CD14-positive monocyte (primary cell): ENCODE measurements around the gene SRPX. TPM values are rescaled to one million over a fixed set of nuclear protein-coding genes. Genes with fewer than 3 reads are reported as not detected.

Experiments
- DNase-seq, 3 donors: peaks; one replicate each; pipeline ENCODE4 v3.0.0-alpha.2; 2011 to 2022
- H2AFZ ChIP-seq: 2 replicates; pipeline ENCODE4 v1.6.0; 2012; ENCODE audit warnings: mild to moderate bottlenecking, low read depth, low read length, inconsistent platforms; ENCODE audit not compliant: insufficient read depth, poor library complexity, severe bottlenecking
- H3K27ac ChIP-seq, 2 donors: 1 replicate in 1 of 2; 2 replicates in 1 of 2; pipeline ENCODE4 v1.5.1; 2012 to 2013; ENCODE audit warnings: low read length in 2 of 2, control low read depth in 1 of 2, inconsistent platforms in 1 of 2, low read depth in 1 of 2, mild to moderate bottlenecking in 1 of 2
- H3K27me3 ChIP-seq, 2 donors: one replicate each; pipeline versions ENCODE4 v1.6.0 to v1.6.1; 2011 to 2013; ENCODE audit warnings: low read length in 2 of 2; ENCODE audit not compliant: control insufficient read depth in 2 of 2, insufficient read depth in 2 of 2
- H3K36me3 ChIP-seq, 2 donors: replicated peaks in 1 of 2; 1 replicate in 1 of 2; 2 replicates in 1 of 2; pipeline versions ENCODE4 v1.5.1 to v1.6.1; 2012 to 2013; ENCODE audit warnings: low read length in 2 of 2, control low read depth in 1 of 2, inconsistent platforms in 1 of 2, mild to moderate bottlenecking in 1 of 2; ENCODE audit not compliant: insufficient read depth in 2 of 2, control insufficient read depth in 1 of 2
- H3K4me1 ChIP-seq, 2 donors: 1 replicate in 1 of 2; 2 replicates in 1 of 2; pipeline versions ENCODE4 v1.5.1 to v1.6.1; 2012 to 2013; ENCODE audit warnings: low read length in 2 of 2, control low read depth in 1 of 2, inconsistent platforms in 1 of 2, mild to moderate bottlenecking in 1 of 2, moderate library complexity in 1 of 2; ENCODE audit not compliant: insufficient read depth in 2 of 2, control insufficient read depth in 1 of 2
- H3K4me2 ChIP-seq: replicated peaks from 2 replicates; pipeline ENCODE3; 2012; ENCODE audit warnings: low read length, moderate library complexity, mild to moderate bottlenecking; ENCODE audit not compliant: poor library complexity, severe bottlenecking; ENCODE audit errors: extremely low read depth
- H3K4me3 ChIP-seq, 3 experiments: fragments of 200-600 bp in 1 of 3; sonication (generic) in 1 of 3; replicated peaks in 1 of 3; 1 replicate in 2 of 3; 2 replicates in 1 of 3; pipeline ENCODE4 v1.5.1; 2011 to 2013; ENCODE audit warnings: low read length in 3 of 3, mild to moderate bottlenecking in 3 of 3, control low read depth in 2 of 3, low read depth in 2 of 3, inconsistent platforms in 1 of 3, moderate library complexity in 1 of 3
- H3K79me2 ChIP-seq: 2 replicates; pipeline ENCODE4 v1.6.0; 2012; ENCODE audit warnings: mild to moderate bottlenecking, control low read depth, inconsistent platforms, low read length, moderate library complexity; ENCODE audit not compliant: insufficient read depth
- H3K9ac ChIP-seq: 2 replicates; pipeline ENCODE4 v1.6.0; 2017; ENCODE audit warnings: low read length, mild to moderate bottlenecking; ENCODE audit not compliant: insufficient read depth, poor library complexity, severe bottlenecking
- H3K9me3 ChIP-seq, 2 donors: replicated peaks in 1 of 2; 1 replicate in 1 of 2; 2 replicates in 1 of 2; pipeline versions ENCODE4 v1.5.1 to v1.6.1; 2012 to 2013; ENCODE audit warnings: low read length in 2 of 2, control low read depth in 1 of 2; ENCODE audit not compliant: control insufficient read depth in 1 of 2, insufficient read depth in 1 of 2
- H4K20me1 ChIP-seq: 2 replicates; pipeline ENCODE4 v1.6.0; 2012; ENCODE audit warnings: mild to moderate bottlenecking, low read length, control low read depth, moderate library complexity; ENCODE audit not compliant: insufficient read depth
- H3K27ac Mint-ChIP-seq, 7 donors: one replicate each; pipeline ENCODE4 v1.8.0; 2020; ENCODE audit warnings: mild to moderate bottlenecking in 7 of 7, mixed read lengths in 7 of 7, moderate library complexity in 6 of 7, inconsistent platforms in 2 of 7
- H3K27me3 Mint-ChIP-seq, 3 donors: one replicate each; pipeline ENCODE4 v1.8.0; 2021 to 2022; ENCODE audit warnings: low read depth in 3 of 3, mild to moderate bottlenecking in 3 of 3, mixed read lengths in 3 of 3, moderate library complexity in 3 of 3, inconsistent platforms in 1 of 3
- H3K36me3 Mint-ChIP-seq, 2 donors: one replicate each; pipeline ENCODE4 v1.8.0; 2020; ENCODE audit warnings: mixed read lengths in 2 of 2, inconsistent platforms in 1 of 2, mild to moderate bottlenecking in 1 of 2
- H3K4me1 Mint-ChIP-seq: one replicate; pipeline ENCODE4 v1.8.0; 2020; ENCODE audit warnings: mild to moderate bottlenecking, mixed read lengths
- H3K4me3 Mint-ChIP-seq, 2 donors: one replicate each; pipeline ENCODE4 v1.8.0; 2020; ENCODE audit warnings: mild to moderate bottlenecking in 2 of 2, mixed read lengths in 2 of 2, moderate library complexity in 1 of 2
- H3K9me3 Mint-ChIP-seq, 7 donors: one replicate each; pipeline ENCODE4 v1.8.0; 2020 to 2022; ENCODE audit warnings: mixed read lengths in 7 of 7, mild to moderate bottlenecking in 6 of 7, moderate library complexity in 6 of 7, inconsistent platforms in 2 of 7
- CTCF ChIP-seq: fragments of 200-600 bp; IDR thresholded peaks from one replicate; pipeline ENCODE4 v1.8.0; 2022; ENCODE audit warnings: antibody characterized with exemption, mild to moderate bottlenecking
- WGBS: methylation state at CpG from one replicate; pipeline ENCODE4 v1.1.5; 2013; ENCODE audit warnings: missing lambda C conversion rate; ENCODE audit not compliant: insufficient coverage; 5-methylcytosine and 5-hydroxymethylcytosine counted together
- intact Hi-C, 2 donors: fragments of 100-400 bp; cut with micrococcal nuclease; formaldehyde crosslinking; loops; one replicate each; pipeline versions ENCODE4 v1.15.0 to v1.15.1; 2023
- polyA plus RNA-seq, 3 donors: library from polyadenylated mRNA; depleted of rRNA in 1 of 3; unstranded in 2 of 3; stranded (reverse) in 1 of 3; fragments of 300-500 nt in 2 of 3; fragments of >200 nt in 1 of 3; fragmentation: Illumina TruSeq in 2 of 3; gene quantifications; 1 replicate in 2 of 3; 2 replicates in 1 of 3; pipeline ENCODE4 v1.2.3, GENCODE V29; 2012 to 2021

Gene SRPX
- polyA plus RNA-seq, 3 donors: not detected

GRCh38 chrX:38163193-38163592 is 57.5 kb downstream of the SRPX start:
- Histone ChIP-seq H3K79me2 (no peaks in the 10 kb centered on the region), H2AFZ (no peak overlapping the region), H3K4me1 (no peaks in the 10 kb centered on the region), H4K20me1 (no peaks in the 10 kb centered on the region), H3K9ac (no peak overlapping the region), H3K27me3 (no peaks in the 10 kb centered on the region), H3K4me2 (no peak overlapping the region), H3K4me3 (no peak overlapping the region), H3K36me3 (no peaks in the 10 kb centered on the region), H3K9me3 (no peaks in the 10 kb centered on the region), H3K27ac (no peak overlapping the region)
- Mint-ChIP-seq H3K27me3 (peaks cover 0 to 7% (median 0%) of the 10 kb centered on the region in 3 donors), H3K9me3 (no peaks in the 10 kb centered on the region), H3K4me3 (no peak overlapping the region), H3K4me1 (peaks cover 4% of the 10 kb centered on the region), H3K36me3 (no peaks in the 10 kb centered on the region), H3K27ac (no peak overlapping the region)
- intact Hi-C loops: no loop called here
- no peak for DNase-seq
- TF ChIP-seq CTCF: no peak

- Mint-ChIP-seq H3K4me3 (no peak overlapping the region), H3K27me3 (peaks cover 0 to 8% (median 3%) of the 10 kb centered on the region in 3 donors), H3K27ac (no peak overlapping the region), H3K9me3 (no peaks in the 10 kb centered on the region), H3K4me1 (no peaks in the 10 kb centered on the region), H3K36me3 (no peaks in the 10 kb centered on the region)
- no peak overlapping the region for H2AFZ ChIP-seq
- WGBS: no CpG with 5 or more reads among the region's 7 CpGs
- no peaks in the 10 kb centered on the region for H3K79me2 ChIP-seq
- no peak overlapping the region for H3K9ac ChIP-seq
- H3K9me3 ChIP-seq: no peaks in the 10 kb centered on the region
- no peak for TF ChIP-seq CTCF
- H3K27ac ChIP-seq: no peak overlapping the region
- H3K27me3 ChIP-seq: no peaks in the 10 kb centered on the region
- no peaks in the 10 kb centered on the region for H3K36me3 ChIP-seq
- H3K4me3 ChIP-seq: no peak overlapping the region
- H3K4me2 ChIP-seq: no peak overlapping the region
- no peak for DNase-seq
- H4K20me1 ChIP-seq: no peaks in the 10 kb centered on the region
- H3K4me1 ChIP-seq: no peaks in the 10 kb centered on the region
- intact Hi-C loops: no loop called here
Observed at GRCh38 chrX:38156838-38157237, 63.8 kb downstream of the SRPX start.
